Non-pigmented ciliary epithelial cell (primary cell): ENCODE data around the gene KIDINS220.

Experiments
- DNase-seq: peaks from one replicate; pipeline ENCODE4 v3.0.0-alpha.2; 2010; ENCODE audit warnings: low read depth

KIDINS220 gene

GRCh38 chr2:8805278-8806210, 31.9 kb downstream of the KIDINS220 start:
- no peak for DNase-seq

DNA sequence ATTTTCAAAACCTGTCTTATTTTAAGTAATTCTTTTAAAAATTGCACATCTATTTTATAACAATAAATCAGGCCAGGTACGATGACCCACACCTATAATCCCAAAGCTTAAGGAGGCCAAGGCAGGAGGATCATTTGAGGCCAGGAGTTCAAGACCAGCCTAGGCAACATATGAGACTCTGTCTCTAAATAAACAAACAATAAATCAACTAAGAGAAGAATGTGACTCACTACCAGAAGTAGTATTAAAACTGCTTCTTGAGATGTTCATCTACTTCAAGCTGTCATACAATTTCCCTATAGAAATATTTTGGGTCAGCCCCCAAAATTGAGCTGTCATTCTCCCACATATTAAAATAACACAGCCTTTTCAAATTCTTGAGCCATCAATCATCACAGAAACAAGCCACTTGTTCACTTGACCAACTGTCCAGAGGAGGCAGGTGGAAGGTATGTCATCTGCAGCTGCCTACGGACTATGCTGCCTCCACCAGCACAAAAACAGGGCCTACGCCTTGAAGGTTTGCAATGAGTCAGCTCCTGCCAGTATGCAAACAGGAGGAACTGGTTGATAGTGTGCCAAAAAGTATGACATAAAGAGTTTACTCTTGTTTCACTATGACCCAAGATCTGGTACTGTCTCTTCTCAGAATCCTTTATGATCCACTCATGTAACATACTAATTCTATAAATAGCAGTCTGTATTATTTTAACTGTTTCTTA, 33.6 kb downstream of the KIDINS220 start:
- peak; percentile 89 for DNase-seq

DNA sequence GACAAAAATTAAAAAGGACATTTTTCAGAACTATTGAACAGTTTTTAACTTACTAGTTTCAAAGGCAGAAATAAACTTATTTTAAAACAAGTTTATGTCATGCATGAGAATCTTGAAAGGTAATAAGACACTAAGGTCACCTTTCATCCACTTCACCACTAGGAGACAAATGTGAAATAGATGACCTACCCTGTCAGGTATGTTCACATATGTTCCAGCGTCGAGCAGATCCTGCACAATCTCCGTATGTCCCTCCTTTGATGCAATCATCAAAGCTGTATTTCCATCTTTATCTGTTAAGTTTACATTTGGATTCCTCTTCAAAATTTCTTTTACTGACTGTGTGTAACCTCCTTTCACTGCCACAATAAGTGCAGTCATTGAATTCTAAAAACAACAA, 34.7 kb downstream of the KIDINS220 start:
- DNase-seq: no peak

DNA sequence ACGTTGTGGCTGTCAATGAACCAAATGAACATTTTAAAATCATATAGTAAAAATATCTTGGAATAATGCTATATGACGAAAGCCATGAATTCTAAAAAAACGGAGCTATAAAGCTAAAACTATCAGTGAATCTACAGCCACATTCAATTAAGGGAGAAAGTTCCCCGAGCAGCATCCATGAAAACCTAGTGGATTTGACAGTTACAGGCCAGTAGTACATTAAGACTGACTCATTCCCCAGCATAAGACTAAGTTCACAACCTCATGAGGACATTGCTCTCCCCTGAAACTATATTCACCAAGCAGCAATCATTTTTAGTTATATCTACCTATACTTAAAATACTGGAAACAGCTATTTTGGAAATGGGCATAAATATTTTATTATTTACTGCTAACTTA, 36.6 kb downstream of the KIDINS220 start:
- DNase-seq: no peak

DNA sequence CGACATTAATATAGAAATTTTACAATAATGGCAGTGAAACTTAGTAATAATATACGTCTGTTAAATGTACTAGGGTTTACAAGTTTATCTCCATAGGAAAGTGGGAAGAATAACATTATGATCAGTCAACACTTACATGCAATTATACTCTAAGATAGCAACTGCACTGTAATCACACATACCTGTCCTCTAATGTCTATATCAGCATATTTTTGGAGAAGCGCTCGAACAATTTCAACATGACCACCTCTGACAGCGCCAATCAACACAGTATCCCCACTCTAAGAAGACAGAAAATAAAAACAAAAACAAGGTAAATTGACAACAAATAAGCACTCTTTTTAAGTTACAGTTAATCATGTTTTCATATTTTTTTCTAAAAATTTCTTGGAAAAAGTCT, 37.2 kb downstream of the KIDINS220 start:
- DNase-seq: no peak

DNA sequence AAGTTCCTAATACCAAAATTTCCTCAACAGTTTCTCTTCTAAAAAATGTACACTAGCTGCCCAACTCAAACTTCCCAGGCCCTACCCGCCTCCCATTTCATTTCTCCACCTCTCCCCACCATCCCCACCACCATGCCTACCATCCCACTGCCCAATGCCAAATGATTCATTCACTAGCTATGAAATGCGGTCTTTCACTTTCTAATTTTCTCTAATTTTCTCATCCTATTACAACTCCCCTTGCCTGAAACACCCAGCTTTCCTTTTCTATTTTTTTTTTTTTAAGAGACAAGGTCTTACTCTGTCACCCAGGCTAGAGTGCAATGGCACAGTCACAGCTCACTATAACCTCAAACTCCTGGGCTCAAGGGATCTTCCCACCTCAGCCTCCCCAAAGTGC, 38.4 kb downstream of the KIDINS220 start:
- DNase-seq: no peak

- no peak for DNase-seq
Observed at GRCh38 chr2:8798393-8798792, 39.0 kb downstream of the KIDINS220 start.

GRCh38 chr2:8797682-8798081, 39.7 kb downstream of the KIDINS220 start:
- DNase-seq: no peak

GRCh38 chr2:8796878-8797550, 40.4 kb downstream of the KIDINS220 start:
- DNase-seq: no peak

GRCh38 chr2:8796315-8796848, 41.0 kb downstream of the KIDINS220 start:
- DNase-seq: no peak

DNA sequence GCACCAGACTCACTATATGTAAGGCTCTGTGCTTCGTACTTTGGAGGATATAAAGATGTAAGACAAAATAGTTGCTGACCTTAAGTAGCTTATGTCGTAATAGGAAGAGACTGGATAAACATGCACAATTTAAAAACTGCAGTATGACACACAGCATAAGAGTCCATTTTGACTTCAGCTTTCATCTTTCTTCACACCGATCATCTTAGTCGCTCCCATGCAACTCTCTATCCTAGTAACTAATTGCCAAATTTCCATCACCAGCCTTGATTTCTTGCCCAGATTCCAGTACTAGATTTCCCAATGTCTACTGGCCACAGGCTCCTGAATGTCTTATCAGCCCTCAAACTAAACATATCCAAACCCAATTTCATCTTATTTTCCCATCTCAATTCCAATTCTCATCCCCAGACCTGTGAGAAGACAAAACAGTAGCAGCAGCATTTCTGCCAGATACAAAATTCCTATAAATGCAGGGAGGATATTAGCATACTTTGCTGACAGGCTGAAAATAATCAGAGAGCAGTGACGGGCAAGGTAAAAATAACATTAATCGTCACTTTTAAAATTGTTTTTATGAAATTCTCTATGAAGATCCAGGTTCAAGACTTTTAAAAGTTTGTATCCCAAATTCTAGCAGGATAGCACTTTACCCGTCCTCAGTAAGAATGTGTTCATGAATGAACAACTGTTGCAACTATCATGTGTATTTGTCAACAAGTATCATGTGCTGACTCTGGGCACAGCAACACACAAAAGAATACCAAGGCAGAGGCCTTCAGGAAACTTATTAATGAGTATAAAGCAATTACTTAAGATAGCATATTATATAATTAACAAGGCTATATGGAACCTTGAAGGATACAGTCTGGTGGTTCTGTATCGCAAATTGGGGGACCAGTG, 42.2 kb downstream of the KIDINS220 start:
- DNase-seq: peak; percentile 9

DNA sequence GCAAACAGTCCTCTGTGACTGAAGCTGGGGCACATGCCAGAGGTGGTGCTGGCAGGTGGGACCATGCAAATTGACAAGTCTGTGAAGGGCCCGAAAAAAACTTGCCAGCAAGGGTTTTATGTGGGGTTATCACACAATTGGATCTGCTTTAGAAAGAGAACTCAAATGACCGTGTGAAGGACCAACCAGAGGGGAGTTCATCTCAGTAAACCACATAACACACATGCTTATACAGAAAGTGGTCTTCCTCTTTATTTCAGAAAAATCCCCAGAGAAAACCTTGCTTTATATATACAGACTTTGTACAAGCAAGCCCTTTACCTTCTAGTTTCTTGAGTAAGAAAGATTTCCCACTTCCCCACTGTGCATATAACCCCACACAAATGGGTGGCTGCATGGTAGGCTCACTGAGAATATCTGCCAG, 46.7 kb downstream of the KIDINS220 start:
- DNase-seq: no peak

DNA sequence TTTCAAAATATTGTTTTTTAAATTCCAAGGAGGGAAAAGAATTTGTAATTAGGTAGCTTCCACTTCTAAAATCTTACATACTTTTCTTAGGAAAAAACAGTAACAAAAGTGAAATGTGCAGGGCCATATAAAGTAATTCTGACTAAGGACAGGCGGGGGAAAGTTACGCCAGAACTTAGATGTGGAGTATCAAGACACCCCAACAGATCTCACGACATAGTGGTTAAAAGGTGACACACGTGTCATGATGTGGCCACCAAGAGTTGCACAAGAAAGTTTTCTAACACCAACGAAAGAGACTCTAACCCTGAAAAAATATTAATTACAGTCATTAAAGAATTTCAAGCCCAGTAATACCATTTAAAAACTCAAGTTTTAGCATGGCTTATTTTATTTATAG, 51.0 kb downstream of the KIDINS220 start:
- DNase-seq: no peak

DNA sequence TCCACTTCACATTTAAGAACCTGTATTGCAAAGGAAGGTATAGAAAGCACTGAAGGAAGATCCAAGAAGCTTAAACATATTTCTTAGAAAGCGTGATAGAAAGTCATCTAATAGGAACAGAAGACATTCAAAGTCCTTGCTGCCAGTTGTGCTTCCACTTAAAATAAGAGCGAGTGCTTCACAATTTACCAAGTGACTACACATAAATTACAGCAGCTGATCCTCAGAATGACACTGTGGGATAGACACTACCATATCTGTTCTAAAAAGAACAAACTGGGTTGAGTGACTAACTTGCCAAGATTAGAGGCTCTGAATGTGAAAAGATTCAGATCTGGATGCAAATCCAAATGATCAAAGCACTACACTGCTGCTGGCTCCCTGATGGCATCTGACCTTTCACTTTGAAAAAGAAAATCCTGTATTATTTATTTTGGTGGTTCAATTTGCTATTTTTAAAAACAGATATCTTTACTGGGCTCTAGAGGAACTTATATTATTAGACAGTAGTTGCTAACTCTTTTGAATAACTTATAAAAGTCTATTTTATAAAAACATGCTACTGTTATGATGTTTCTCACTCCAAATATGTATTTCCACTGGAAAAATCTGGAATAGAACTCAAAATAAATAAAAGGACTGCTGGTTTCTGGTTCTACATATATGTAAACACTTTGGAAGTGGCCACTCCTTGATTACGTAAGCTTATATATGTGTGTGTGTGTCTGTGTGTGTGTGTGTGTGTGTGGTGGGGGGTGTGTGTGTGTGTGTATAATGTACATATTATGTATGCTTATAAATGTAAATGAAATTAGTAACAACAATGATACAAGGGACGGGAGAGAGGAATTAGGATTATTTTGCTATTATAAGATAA, 57.4 kb downstream of the KIDINS220 start:
- no peak for DNase-seq

DNA sequence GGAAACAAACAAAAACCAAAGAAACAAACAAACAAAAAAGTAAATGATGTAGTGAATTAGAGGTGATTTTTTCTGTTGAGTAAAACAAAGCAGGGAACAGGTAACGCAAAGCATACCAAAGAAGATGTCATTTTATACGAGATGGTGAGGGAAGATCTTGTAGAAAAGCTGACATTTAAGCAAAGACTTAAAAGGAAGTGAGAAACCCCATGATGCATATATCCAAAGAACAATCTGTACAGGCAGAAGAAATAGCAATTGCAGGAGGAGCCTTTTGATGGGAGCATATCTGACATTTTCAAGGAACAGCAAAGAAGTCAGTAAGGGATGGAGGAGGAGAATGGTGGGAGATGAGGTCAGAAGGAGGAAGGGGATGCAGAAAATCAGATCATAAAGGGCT, 63.0 kb downstream of the KIDINS220 start:
- DNase-seq: no peak

- DNase-seq: no peak
Observed at GRCh38 chr2:8767324-8767723, 70.1 kb downstream of the KIDINS220 start.

- no peak for DNase-seq
Observed at GRCh38 chr2:8761529-8762164, 75.8 kb downstream of the KIDINS220 start.

GRCh38 chr2:8756716-8757115, 80.7 kb downstream of the KIDINS220 start:
- DNase-seq: no peak

- DNase-seq: no peak
Observed at GRCh38 chr2:8756230-8756629, 81.2 kb downstream of the KIDINS220 start.
